GM15510 (cell line): Measurements from ENCODE around the gene EVI5L.

Experiments used
- POLR2A ChIP-seq: IDR thresholded peaks from 3 replicates; pipeline ENCODE4 v1.6.1; 2011; ENCODE audit warnings: borderline replicate concordance; ENCODE audit not compliant: insufficient read length; ENCODE audit errors: extremely low read depth

Gene EVI5L

DNA sequence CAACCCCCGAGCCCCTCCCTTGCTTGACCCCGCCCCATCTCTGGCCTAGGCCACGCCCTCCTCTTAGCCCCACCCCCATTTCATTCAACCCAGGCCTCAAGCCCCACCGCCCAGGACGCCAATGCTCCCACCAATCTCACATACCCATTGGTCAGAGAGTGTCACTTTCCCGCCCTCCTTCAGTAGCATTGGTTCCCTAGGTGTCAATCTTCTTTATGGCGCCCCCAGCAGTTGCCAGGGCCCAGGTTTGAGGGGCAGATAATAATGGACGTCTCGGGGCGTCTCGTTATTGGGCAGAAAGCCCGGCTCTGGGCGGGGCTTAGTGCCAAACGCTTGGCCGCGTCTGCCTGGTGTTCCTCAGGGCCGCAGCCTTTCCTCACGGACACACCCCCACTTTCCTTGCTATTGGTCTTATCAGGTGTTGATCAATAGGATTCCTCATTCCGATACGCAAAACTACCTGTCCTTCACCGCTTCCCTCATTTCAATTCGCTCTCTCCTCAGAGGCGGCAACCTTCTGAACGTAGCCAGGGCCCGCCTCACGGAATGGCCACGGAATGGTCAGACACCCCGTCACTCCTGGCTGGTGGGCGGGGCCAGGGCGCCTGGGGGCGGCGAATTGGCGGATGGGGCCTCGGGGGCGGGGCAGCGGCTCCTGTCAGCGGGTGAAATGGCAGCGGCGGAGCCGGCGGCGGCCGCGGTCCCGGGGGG lies at the start of gene EVI5L:
Gene EVI5L, plus strand, starts transcription at position 658 of the 711 bp plus-strand sequence. CDS start 16,325 bp downstream, outside the sequence.
- peak; percentile 35 for TF ChIP-seq POLR2A

GRCh38 chr19:7781157-7781556 lies 48.9 kb upstream of the EVI5L start:
- no peak for TF ChIP-seq POLR2A

DNA sequence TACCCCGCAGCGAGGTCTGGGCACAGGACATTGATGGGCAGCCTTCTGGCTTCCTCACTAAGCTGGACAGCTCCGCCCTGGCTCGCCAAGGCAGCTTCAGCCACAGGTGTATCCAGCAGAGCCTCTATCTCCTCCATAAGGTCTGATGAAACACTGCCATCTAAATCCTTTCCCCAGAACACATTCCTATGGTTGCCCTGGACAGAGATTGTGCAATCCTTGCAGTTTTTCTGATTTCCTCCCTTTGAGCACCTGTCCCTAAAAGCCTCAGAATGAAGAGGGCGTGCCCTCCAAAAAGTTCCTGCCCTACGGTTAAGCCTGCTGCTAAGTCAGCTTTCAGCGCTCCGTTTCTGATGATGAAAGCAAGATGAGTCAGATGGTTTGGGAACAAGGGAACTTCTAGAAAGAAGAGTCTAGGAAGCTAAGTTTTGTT lies 46.0 kb upstream of the EVI5L start:
- no peak for TF ChIP-seq POLR2A

DNA sequence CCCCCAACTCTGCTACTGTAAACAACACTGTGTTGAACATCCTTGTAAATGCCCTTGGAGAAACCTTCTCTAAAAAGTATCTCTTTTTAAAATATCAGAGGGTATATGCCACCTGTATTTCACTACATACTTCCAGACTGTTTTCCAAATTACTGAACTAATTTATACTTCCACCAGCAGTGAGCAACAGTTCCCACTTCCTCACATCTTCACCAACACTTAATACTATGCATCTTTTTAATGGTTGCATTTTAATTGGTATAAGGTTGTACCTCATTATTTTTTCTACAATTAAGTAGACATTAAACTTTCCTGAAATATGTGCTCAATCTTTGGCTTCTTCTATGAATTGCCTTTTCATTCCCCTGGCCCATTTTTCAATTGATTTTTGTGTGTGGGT lies 45.2 kb upstream of the EVI5L start:
- no peak for TF ChIP-seq POLR2A

GRCh38 chr19:7787141-7787540 lies 42.9 kb upstream of the EVI5L start:
- no peak for TF ChIP-seq POLR2A

DNA sequence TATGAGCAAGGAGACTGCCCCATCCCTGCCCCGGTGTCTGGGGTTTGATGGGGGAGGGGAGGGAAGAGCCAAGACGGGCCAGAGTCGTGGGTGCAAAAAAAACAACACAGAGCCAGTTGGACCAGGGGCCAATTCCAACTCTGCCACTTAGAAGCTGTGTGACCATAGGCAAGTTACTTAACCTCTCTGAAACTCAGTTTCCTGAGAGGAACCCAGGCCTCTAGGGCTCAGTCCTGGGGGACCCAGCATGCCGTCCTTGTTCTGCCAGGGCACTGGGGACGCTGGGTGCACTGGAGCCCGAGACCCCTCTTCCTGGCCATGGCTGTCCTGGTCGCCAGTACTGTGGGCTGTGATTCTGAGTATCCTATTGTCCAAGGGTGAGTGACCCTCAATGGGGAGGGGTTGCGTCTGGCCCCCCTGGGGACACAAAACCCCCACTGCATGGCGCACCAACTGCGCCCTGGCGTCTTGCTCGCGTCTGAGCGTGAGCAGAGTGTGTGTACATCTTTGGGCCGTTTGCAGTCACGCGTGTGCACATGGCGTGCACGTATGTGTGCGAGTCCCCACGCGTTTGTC lies 42.3 kb upstream of the EVI5L start:
- TF ChIP-seq POLR2A: no peak

DNA sequence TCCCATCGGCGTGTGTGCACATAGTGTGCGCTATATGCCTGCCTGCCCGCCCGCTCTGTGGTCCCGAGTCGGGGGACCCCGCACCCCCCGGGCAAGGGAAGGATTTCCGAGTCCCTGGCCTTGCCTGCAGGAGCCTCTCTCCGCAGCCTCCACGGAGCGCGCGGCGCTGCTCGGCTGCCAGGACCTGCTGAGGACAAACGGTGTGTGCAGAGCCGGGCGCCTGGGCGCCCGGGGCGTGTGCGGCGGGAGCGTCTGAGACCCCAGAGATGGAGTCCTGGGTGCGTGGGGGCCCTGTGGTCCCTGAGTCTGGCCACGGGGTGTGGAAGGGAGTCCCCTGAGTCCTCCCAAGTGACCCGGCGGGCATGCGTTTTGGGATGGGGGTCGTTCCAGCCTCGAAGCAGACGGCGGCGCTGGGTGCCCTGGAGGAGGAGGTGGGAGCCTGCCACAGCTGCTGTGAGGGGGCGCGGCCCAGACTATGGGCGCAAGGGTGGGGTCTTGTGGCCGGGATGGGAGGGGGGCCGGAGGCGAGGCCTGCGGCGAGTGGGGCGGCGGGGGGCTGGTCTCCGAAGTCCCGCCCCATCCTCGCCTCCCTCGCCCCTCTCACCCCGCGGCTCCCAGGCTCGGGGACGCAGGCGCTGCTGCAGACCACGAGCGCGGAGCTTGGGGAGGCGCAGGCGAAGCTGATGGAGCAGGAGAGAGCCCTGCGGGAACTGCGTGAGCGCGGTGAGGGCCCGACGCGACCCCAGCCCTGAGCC lies 41.7 kb upstream of the EVI5L start:
- no peak for TF ChIP-seq POLR2A

- no peak for TF ChIP-seq POLR2A
Measured at GRCh38 chr19:7788933-7789323, 41.1 kb upstream of the EVI5L start.

GRCh38 chr19:7789447-7789846 lies 40.6 kb upstream of the EVI5L start:
- no peak for TF ChIP-seq POLR2A

- no peak for TF ChIP-seq POLR2A
Measured at GRCh38 chr19:7790416-7790815, 39.6 kb upstream of the EVI5L start.

DNA sequence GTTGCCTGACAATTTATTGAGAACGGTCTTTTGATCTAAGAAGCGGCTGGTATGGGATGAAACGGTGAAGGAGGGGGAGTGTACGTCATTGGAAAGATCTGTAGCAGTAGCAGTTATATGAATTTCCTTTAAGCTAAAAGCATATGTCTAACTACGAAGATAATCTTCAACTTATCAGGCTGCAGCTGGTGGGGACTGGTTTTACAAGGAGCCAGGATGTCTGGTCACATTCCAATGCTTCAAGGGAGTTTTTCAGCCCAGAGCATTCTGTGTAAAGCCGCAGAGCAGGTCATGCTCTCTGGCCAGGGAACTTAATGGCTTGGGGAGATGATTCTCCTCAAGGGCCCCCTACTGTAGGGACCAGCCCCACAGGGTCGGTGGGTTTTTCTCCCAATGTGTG lies 37.7 kb upstream of the EVI5L start:
- TF ChIP-seq POLR2A: no peak

- no peak for TF ChIP-seq POLR2A
Measured at GRCh38 chr19:7793493-7793892, 36.5 kb upstream of the EVI5L start.

DNA sequence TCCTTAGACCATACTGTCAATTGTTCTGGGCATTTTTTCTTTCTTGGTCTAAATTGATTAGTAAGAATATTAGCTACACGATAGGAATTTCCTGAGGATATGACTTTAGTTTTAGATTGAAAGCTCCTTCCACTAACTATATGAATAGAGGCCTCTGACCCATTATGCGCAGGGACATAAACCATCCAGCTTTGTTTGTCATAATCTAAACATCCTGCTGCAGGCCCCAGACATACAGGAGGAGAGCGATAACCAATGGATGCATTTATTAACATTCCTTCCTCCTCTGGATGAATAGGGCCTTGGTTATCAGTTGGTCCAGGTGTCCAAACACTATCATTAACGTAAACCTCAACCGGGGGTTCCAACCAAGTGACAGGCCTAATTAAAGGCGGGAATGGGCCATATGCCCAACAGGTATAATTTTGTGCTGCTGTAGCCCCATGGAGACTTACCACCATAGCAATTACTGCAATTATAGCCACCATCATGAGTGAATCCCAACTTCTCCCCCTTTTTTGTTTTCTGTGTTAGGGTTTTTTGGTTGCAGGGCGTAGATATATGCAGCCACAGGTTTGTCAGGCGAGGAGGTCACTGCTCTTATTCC lies 34.4 kb upstream of the EVI5L start:
- TF ChIP-seq POLR2A: no peak

GRCh38 chr19:7799640-7800355 lies 30.2 kb upstream of the EVI5L start:
- TF ChIP-seq POLR2A: no peak

DNA sequence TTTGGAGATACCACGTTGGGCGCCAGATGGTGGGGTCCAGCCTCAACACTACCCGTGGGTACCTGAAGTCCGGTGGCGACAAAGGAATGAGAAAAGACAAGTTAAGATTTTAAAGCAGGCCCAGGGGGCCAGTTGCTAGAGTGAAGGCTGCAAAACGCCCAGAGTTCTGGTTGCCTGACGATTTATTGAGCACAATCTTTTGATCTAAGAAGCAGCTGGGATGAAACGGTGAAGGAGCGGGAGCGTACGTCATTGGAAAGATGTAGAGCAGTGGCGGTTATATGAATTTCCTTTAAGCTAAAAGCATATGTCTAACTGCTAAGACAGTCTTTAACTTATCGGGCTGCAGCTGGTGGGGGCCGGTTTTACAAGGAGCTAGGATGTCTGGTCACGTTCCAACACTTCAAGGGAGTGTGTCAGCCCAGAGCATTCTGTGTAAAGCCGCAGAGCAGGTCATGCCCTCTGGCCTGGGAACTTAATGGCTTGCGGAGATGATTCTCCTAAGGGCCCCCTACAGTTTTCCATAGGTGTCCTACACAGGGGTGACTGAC lies 28.9 kb upstream of the EVI5L start:
- TF ChIP-seq POLR2A: no peak

- no peak for TF ChIP-seq POLR2A
Measured at GRCh38 chr19:7806234-7806633, 23.8 kb upstream of the EVI5L start.
